Activated naive CD4-positive, alpha-beta T cell (primary cell): Measurements from ENCODE around the gene PRF1.
"Not testable (repeated sequence)": the region's sequence is repeated elsewhere in the genome, so short reads cannot be mapped to it uniquely, and the experiment has no call there.

Experiments
- DNase-seq, 4 experiments: peaks; one replicate each; lab custom pipeline; 2025; lab: John Stamatoyannopoulos, UW

The PRF1 gene

DNA sequence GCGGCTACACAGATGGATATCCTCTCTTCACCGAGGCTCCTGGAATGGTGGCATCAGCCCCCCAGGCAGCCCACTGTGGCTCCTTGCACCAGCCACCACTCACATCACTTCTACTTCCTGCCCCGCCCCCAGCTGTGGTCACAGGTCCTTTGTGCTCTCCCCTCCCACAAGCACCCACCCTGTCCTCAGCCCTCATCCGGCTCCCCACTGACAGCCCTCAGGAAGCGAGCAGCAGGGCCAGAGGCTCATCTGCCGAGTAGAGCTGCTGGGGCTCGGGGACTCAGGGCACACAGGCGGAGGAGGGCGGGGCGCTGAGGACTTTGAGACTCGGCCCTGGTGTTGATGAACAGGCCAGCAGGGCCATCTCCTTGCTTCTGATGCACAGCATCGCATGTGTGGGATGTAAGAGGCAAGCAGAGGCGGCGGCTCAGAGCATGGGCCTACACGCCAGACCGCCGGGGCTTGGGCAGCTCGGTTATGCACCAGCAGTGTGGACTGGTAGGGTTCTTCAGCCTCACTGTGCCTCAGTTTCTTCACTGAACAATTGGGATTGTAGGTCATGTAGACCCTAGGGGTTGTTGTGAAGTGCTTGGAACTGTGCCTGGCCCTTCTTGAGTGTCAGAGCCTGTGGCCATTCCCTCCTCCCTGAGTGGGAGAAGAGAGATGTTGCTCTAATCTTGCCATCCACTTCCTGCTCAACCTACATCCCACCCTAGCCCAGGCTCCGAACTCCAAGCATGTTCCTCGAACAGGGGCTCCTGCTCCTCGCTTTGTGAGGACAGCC is at the start of gene PRF1:
PRF1 (minus strand) TSS at position 77 of the 784 bp plus-strand sequence. CDS start 1,839 bp downstream, outside the sequence.
- DNase-seq = peak; percentile 11 to 68 (median 48)

DNA sequence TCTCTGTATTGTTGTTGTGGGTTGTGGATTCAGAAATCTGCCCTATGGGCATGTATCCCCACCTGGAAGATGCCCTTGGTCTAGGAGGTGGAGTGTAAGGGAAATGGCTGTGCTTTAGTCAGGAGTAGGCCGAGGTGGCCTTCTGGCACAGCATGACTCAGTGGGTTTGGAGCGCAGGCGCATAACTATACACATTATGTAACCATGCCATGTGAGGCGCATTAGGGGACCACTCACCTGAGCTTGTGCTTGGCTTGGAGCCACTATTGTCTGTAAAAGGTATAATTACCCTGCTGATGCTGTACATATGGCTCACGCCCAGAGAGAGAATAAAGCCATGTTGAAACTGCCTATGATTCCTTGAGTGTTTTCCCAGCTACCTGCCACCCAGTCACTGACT is 49.1 kb upstream of the PRF1 start:
- DNase-seq = no peak

DNA sequence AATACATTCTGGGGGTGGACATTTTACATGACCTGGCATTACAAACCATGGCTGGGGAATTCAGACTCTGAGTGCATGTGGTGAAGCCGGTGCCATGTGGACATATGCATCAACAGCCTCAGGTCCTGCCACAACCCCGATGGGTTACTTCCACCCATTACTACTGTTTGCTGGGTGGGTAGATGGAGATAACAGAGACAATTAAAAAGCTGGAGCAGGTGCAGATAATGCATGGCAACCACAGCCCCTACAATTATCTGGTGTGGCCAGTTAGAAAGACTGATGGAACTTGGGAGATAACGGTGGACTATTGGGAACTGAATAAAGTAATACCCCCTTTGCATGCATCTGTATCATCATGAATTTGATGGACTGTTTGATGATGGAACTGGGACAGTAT is 48.2 kb upstream of the PRF1 start:
- DNase-seq = no peak

DNA sequence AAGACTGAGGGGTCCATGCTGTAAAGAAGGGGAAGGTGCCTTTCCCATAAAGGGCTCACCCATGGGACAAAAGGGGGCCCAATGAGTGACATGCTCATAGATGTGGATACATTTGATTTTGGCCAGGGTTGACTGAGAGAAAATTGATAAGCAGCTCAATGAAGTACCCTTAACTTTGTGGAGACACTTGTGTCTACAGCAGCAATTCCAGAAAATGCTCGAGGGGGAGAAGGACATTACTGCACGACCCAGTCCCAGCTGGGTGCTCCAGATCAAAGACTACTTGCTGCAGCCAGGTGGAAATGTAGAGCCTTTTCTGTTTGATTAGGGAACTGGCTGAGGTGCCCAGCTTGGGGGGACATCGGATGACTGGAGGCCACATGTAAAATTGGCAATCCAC is 47.6 kb upstream of the PRF1 start:
- DNase-seq = no peak

DNA sequence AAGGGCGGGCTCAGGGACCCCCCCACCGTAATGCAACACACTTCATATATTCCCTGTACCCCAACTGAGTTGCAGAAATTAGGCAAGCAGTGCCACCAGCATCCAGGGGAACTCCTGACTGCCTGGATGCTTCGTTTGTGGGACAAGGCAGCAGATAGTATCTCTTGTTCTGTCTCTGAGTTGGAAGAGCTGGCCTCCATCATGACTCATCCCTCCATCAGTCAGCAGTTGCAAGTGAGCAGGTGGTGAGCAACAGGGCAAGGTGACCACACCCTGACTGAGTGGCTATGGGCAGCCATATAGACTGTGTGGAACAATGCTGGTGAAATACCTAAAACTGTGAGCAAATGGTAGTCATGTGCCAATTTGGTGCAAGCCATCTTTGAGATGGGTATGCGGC is 47.0 kb upstream of the PRF1 start:
- DNase-seq = no peak

DNA sequence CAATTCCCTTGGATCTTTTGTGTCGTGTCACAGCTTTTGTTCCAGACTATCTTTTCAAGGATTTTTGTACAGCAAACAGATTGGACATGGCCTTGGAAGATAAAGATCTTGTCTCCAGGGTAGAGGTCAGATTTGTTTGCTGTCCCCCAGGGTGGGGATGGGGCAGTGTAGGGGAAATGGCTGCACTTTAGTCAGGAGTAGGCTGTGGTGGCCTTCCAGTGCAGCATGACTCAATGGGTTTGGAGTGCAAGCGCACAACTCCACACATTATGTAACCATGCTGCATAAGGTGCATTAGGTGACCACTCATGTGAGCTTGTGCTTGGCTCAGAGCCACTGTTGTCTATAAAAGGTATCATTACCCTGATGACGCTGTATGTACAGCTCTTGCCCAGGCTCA is 45.9 kb upstream of the PRF1 start:
- DNase-seq = no peak

DNA sequence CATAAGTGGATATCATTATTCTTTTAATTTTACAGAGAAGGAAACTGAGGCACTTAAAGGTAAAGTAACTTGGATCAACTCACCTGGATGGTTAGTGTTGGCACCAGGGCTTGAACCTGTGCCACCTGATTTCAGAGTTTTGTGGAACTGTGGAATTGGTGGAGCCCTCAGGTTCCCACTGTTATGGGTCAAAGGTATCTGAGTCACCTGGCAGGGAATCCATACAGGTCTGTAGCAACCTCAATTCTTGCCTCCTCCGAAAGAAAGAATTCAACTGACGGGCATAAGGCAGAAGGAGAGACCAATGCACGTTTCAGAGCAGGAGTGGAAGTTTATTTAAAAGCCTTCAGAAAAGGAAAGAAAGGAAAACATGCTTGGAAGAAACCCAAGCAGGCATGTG is 44.5 kb upstream of the PRF1 start:
- no peak for DNase-seq

DNA sequence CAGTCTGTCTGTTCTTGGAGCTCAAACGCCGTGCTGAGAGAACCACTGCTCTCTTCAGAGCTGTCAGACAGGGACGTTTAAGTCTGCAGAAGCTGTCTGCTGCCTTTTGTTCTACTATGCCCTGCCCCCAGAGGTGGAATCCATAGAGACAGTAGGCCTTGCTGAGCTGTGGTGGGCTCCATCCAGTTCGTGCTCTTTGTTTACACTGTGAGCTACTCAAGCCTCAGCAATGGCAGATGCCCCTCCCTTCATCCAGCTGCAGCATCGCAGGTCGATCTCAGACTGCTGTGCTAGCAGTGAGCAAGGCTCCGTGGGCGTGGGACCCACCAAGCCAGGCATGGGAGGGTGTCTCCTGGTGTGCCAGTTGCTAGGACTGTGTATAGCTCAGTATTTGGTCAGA is 42.4 kb upstream of the PRF1 start:
- not testable (repeated sequence) for DNase-seq

DNA sequence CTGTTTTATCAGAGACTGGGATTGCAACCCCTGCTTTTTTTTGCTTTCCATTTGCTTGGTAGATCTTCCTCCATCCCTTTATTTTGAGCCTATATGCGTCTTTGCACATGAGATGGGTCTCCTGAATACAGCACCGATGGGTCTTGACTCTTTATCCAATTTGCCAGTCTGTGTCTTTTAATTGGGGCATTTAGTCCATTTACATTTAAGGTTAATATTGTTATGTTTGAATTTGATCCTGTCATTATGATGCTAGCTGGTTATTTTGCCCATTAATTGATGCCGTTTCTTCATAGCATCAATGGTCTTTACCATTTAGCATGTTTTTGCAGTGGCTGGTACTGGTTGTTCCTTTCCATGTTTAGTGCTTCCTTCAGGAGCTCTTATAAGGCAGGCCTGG is 40.7 kb upstream of the PRF1 start:
- DNase-seq = not testable (repeated sequence)

DNA sequence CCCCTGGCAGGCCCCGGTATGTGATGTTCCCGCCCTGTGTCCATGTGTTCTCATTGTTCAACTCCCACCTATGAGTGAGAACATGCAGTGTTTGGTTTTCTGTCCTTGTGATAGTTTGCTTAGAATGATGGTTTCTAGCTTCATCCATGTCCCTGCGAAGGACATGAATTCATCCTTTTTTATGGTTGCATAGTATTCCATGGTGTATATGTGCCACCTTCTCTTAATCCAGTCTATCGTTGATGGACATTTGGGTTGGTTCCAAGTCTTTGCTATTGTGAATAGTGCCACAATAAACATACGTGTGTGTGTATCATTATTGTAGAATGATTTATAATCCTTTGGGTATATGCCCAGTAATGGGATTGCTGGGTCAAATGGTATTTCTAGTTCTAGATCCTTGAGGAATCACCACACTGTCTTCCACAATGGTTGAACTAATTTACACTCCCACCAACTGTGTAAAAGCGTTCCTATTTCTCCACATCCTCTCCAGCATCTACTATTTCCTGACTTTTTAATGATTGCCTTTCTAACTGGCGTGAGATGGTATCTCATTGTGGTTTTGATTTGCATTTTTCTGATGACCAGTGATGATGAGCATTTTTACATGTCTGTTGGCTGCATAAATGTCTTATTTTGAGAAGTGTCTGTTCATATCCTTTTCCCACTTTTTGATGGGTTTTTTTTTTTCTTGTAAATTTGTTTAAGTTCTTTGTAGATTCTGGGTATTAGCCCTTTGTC is 37.3 kb upstream of the PRF1 start:
- not testable (repeated sequence) for DNase-seq

DNA sequence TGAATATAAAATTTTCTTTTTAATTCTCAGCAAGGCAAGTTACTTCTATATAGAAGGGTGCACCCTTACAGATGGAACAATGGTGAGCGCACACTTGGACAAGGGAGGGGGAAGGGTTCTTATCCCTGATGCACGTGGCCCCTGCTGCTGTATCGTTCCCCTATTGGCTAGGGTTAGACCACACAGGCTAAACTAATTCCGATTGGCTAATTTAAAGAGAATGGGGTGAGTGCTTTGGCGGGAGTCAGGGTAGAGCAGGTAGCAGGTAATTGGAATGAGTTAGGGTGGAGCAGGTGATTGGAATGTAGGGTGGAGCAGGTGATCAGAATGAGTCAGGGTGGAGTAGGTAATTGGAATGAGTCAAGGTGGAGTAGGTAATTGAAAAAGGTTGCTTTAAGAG is 32.0 kb upstream of the PRF1 start:
- not testable (repeated sequence) for DNase-seq

DNA sequence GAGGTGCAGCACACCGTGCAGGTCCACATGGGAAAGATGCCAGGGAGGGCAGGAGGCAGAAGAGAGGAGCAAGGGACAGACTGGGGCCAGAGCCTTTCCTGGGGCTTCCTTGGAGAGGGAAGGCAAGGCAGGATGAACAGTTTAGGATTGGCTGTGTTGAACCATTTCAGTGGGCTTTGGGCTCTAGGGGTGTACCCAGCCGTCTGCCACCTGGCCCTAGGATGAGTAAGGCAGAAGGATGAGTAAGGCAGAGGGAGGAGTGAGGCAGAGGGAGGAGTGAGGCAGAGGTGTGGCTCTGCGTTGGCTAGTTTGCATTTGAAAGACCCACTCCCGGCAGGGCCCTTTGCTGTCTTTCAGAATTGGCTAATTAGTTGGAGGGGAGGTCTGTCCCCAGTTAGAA is 31.5 kb upstream of the PRF1 start:
- no peak for DNase-seq

DNA sequence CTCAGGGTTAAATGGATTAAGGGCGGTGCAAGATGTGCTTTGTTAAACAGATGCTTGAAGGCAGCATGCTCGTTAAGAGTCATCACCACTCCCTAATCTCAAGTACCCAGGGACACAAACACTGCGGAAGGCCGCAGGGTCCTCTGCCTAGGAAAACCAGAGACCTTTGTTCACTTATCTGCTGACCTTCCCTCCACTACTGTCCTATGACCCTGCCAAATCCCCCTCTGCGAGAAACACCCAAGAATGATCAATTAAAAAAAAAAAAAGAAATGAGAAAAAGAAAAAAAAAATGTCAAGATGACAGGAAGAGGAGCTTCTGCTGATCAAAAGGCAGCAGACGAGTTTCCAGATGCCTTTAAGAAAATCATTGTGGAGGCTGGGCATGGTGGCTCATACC is 29.2 kb upstream of the PRF1 start:
- not testable (repeated sequence) for DNase-seq

DNA sequence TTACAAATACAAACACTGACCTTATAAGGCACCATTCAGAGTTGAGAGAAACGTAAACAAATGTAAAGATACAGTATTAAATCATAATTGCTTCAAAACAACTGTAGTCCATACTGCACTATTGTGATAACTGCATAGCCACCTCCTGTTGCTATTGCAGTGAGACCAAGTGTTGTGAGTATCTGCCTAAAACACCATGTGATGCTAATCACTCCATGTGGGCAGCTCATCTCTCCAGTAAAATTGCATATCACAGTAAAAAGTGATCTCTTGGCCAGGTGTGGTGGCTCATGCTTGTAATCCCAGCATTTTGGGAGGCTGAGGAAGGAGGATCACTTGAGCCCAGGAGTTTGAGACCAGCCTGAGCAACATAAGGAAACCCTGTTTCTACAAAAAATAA is 26.8 kb upstream of the PRF1 start:
- DNase-seq = no peak

DNA sequence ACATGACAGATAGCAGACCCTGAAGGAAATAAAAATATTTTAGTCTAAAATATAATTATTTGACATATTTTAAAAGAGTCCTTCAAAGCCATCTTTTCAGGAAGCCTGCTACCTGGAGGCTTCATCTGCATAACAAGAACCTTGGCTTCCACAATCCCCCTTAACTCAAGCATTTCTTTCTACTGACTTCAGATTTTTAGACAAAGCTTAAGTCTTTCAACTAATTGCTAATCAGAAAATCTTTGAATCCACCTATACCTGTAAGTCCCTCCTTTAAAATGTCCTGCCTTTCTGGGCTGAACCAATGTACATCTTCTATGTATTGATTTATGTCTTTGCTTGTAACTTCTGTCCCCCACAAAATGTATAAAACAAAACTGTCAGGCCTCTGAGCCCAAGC is 23.5 kb upstream of the PRF1 start:
- no peak for DNase-seq

DNA sequence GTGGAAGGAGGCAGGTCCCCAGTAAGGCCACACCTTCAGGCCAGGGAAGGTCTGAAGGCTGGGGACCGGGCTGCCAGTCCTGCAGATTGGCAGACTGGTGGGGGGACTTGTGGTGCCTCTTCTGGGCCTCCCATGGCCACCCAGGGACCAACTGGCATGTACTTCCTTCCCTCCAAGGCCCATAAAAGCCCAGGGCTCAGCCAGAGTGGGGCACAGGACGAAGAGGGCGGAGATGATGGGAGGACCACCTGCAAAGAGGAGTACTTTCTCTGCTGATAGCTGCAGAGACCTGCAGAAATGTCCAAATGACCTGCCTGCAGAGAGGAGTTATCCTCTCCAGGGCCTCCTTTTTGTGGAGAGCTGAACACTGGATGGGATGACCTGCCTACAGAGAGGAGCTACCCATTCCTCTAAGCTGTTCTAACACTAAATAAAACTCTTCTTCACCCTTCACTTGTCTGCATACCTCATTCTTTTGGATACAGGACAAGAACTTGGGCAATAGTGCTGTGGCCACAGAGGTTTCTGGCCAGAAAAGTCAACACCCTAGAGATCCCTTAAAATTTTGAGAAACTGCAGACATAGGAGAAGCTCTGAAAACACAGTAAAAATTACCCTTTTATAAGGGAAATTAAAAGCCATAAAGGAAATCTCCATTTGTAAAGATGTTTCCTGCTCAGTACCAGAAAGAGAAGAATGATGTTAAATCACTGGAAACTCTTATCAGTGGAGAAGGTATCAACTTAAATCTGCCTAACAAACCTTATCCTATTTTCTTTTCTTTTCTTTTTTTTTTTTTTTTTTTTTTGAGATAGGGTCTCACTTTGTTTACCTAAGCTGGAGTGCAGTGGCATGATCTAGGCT is 20.7 kb upstream of the PRF1 start:
- DNase-seq = no peak

DNA sequence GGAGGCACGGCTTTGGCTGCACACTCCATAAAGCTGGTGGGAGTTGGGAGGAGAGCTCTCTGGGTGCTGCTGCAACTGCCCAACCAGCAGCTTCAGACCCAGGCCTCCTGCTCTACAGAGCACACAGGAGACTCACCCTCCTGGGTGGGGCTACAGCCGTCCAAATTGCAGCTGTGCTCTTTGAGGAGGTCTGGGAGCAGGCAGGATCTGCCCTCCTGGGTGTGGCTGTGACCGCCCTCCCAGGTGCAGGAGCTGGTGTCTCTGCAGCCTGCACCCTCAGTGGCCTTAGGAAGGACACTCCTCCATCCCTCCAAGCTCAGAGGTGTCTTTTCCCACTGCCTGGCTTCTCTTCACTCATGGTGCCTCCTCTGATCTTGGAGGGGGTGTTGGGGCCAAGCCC is 20.0 kb upstream of the PRF1 start:
- no peak for DNase-seq

DNA sequence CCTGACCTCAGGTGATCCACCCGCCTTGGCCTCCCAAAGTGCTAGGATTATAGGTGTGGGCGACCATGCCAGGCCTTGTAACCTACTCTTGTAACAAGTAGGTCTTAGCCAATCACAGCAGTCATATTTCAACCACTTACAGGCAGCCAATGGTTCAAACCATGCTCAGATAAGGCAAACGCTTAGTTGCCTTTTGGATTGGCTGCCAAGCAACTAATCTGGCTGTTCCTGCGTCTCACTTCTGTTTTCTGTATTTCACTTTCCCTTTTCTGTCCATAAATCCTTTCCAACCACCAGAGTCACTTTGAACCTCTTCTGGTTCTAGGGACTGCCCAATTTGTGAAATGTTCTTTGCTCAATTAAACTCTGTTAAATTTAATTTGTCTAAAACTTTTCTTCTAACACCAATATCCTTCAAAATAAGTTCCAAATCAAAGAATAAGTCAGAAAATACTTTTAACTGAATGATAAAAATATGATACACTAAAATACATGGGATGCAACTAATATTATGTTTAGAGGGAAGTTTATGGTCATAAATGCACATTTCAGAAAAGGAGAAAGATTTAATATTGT is 19.1 kb upstream of the PRF1 start:
- no peak for DNase-seq

DNA sequence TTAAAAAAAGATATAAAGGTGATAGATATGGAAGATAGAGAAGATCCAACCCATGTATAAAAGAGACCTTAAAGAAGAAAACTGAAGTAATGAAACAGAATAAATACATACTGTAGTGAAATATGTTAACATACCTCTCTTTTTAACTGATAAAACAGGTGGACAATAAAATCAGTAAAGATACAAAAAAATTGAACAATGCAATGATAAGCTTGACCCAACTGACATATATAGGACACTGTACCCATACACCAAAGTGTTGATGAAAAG is 17.4 kb upstream of the PRF1 start:
- DNase-seq = no peak

DNA sequence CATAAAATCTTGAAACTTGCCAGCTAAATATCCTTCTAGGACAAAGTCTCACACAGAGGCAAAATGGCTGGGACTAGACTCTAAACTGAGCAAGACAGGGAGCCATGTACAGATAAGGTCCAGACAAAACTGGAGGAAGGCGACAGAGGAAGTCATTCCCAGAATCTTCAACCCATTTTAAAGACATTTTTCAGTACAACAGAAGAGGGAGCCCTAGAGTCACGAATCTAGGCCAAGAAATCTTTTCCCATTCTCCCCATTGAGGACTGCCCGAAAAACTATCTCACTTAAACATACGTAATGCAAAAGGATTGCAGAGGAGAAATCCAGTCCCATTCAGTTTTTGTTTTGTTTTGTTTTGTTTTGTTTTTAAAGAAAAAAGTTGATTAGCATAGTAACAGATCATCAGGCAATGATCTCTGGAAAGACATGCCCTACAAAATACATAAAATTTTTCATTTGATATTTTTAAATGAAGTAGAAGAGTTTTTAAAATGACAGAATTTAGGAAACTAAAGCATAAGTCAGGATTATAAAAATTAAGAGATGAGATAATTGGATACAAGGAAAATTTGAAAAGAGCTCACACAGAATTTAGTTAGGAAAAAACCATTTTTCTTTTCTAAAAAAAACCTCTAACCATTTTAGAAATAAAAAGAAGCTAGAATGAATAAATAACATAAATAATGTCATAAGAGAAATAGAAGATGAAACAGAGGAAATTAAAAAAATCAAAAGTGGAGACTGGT is 16.9 kb upstream of the PRF1 start:
- DNase-seq = no peak

DNA sequence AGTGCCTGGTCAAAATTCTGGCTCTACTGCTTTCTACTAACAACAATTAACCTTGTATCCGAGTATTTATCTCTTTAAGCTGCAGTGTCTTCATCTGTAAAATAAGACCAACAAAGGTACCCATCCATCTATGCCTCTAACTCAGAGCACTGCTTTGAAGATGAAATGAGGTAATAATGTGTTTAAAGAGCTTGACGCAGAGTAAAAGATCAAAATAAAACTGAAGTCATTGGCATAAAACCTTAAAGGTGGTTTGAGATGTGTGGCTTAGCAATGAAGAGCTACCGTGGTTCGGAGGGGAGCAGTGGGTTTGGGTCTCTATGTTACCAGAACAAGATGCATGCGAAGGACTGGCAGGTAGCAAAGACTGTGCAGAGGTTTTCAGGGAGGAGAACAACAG is 16.1 kb upstream of the PRF1 start:
- no peak for DNase-seq
